Ascending aorta (tissue), 2 donors: Measurements from ENCODE around the gene RABGAP1L. TPM values are rescaled to one million over a fixed set of nuclear protein-coding genes. Genes with fewer than 3 reads are reported as not detected.
"Not testable (repeated sequence)": the region's sequence is repeated elsewhere in the genome, so short reads cannot be mapped to it uniquely, and the experiment has no call there.

Experiments
- DNase-seq, 2 donors: peaks; one replicate each; pipeline ENCODE4 v3.0.0-alpha.2; 2019; ENCODE audit warnings: low spot score in 2 of 2
- H3K27ac ChIP-seq, 2 donors: fragments of 200-600 bp; sonication (generic); one replicate each; pipeline ENCODE4 v1.5.1; 2016 to 2017; ENCODE audit warnings: mild to moderate bottlenecking in 1 of 2
- H3K27me3 ChIP-seq: fragments of 200-600 bp; sonication (generic); one replicate; pipeline ENCODE4 v1.5.1; 2017
- H3K36me3 ChIP-seq, 2 donors: fragments of 200-600 bp; sonication (generic); one replicate each; pipeline ENCODE4 v1.5.1; 2016
- H3K4me1 ChIP-seq, 2 donors: fragments of 200-600 bp; sonication (generic); one replicate each; pipeline ENCODE4 v1.5.1; 2016 to 2017; ENCODE audit warnings: mild to moderate bottlenecking in 1 of 2
- H3K4me3 ChIP-seq, 2 donors: fragments of 200-600 bp; sonication (generic); one replicate each; pipeline ENCODE4 v1.5.1; 2016 to 2017; ENCODE audit warnings: mild to moderate bottlenecking in 1 of 2
- H3K9me3 ChIP-seq, 2 donors: fragments of 200-600 bp; sonication (generic); one replicate each; pipeline ENCODE4 v1.5.1; 2016
- intact Hi-C: fragments of 100-400 bp; cut with DNase I; formaldehyde crosslinking; loops from one replicate; pipeline ENCODE4 v1.15.1; 2023
- total RNA-seq: library from RNA; depleted of rRNA; stranded (reverse); fragments of >200 nt; gene quantifications from one replicate; pipeline ENCODE4 v1.1.0, GENCODE V29; 2016
- TF ChIP-seq, protein P1 (sequence below), 3 experiments: fragments of 200-600 bp in 2 of 3; fragments of 450-650 bp in 1 of 3; sonication (generic) in 2 of 3; IDR thresholded peaks; one replicate each; pipeline ENCODE4 v1.5.1; 2016 to 2019; ENCODE audit warnings: antibody characterized with exemption in 3 of 3, mild to moderate bottlenecking in 1 of 3, moderate library complexity in 1 of 3

RABGAP1L gene
- total RNA-seq, 1 donor from 2014 or later: 48.4 TPM

GRCh38 chr1:174315239-174315638, 155.9 kb downstream of the RABGAP1L start:
- Histone ChIP-seq H3K36me3 (peaks cover 0 to 5% of the 10 kb centered on the region in 2 donors), H3K4me1 (no peaks in the 10 kb centered on the region), H3K27me3 (no peaks in the 10 kb centered on the region), H3K4me3 (no peak overlapping the region), H3K9me3 (peaks cover 15 to 42% of the 10 kb centered on the region in 2 donors), H3K27ac (no peak overlapping the region)
- TF ChIP-seq, protein P1, sequence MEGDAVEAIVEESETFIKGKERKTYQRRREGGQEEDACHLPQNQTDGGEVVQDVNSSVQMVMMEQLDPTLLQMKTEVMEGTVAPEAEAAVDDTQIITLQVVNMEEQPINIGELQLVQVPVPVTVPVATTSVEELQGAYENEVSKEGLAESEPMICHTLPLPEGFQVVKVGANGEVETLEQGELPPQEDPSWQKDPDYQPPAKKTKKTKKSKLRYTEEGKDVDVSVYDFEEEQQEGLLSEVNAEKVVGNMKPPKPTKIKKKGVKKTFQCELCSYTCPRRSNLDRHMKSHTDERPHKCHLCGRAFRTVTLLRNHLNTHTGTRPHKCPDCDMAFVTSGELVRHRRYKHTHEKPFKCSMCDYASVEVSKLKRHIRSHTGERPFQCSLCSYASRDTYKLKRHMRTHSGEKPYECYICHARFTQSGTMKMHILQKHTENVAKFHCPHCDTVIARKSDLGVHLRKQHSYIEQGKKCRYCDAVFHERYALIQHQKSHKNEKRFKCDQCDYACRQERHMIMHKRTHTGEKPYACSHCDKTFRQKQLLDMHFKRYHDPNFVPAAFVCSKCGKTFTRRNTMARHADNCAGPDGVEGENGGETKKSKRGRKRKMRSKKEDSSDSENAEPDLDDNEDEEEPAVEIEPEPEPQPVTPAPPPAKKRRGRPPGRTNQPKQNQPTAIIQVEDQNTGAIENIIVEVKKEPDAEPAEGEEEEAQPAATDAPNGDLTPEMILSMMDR (IDR thresholded peaks at IDR 0.05): no peak
- no peak for DNase-seq
- intact Hi-C loops: no loop called here

- H3K27ac ChIP-seq, intact Hi-C loops, H3K4me3 ChIP-seq, H3K4me1 ChIP-seq, H3K27me3 ChIP-seq, DNase-seq: not testable (repeated sequence)
- H3K9me3 ChIP-seq: peaks cover 7 to 31% of the 10 kb centered on the region in 2 donors
- peaks cover 5 to 29% of the 10 kb centered on the region in 2 donors for H3K36me3 ChIP-seq
These were observed 161.6 kb downstream of the RABGAP1L start for GRCh38 chr1:174320897-174321296.

DNA sequence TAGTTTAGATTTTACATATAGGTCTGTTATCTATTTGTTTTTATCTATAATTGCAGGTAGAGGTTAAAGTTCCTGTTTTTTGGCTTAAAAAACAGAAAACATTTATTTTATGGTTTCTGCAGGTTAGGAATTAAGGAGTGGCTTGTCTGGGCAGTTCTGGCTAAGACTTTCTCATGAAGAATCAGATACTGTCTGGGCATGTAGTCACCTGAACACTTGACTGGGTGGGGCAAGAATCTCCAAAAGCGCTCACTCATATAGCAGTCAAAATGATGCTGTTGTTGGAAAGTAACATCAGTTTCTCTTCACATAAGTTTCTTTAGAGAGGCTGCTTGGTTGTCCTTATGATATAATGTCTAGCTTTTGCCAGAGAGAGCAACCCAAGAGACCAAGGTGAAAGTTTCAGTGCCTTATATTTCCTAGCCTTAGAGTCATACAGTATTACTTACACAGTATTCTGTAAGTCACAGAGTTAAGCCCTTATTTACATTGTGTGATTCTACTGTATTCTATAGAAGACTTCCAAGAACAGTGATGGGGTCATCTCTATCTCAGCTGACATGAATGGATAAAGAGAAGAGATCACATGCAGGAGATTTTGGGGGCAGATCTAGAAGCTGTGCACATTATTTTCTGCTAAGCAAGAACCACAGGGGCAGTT, 163.0 kb downstream of the RABGAP1L start:
- no peaks in the 10 kb centered on the region for H3K4me1 ChIP-seq
- intact Hi-C loops: no loop called here
- TF ChIP-seq, protein P1 (IDR thresholded peaks at IDR 0.05): no peak
- DNase-seq: no peak
- no peak overlapping the region for H3K4me3 ChIP-seq
- H3K36me3 ChIP-seq: peaks cover 5 to 27% of the 10 kb centered on the region in 2 donors
- no peak overlapping the region for H3K27ac ChIP-seq
- peaks cover 15 to 39% of the 10 kb centered on the region in 2 donors for H3K9me3 ChIP-seq
- no peaks in the 10 kb centered on the region for H3K27me3 ChIP-seq

GRCh38 chr1:174324493-174324892, 165.2 kb downstream of the RABGAP1L start:
- TF ChIP-seq, protein P1 (IDR thresholded peaks at IDR 0.05): no peak
- no peaks in the 10 kb centered on the region for H3K27me3 ChIP-seq
- H3K4me1 ChIP-seq: no peaks in the 10 kb centered on the region
- no peak for DNase-seq
- H3K4me3 ChIP-seq: no peak overlapping the region
- no peak overlapping the region for H3K27ac ChIP-seq
- intact Hi-C loops: no loop called here
- peaks cover 15 to 42% of the 10 kb centered on the region in 2 donors for H3K9me3 ChIP-seq
- H3K36me3 ChIP-seq: peaks cover 5 to 27% of the 10 kb centered on the region in 2 donors

- intact Hi-C loops: no loop called here
- TF ChIP-seq, protein P1 (IDR thresholded peaks at IDR 0.05): no peak
- Histone ChIP-seq H3K36me3 (peaks cover 5 to 27% of the 10 kb centered on the region in 2 donors), H3K27me3 (no peaks in the 10 kb centered on the region), H3K9me3 (peaks cover 15 to 42% of the 10 kb centered on the region in 2 donors), H3K4me3 (no peak overlapping the region), H3K27ac (no peak overlapping the region), H3K4me1 (no peaks in the 10 kb centered on the region)
- DNase-seq: no peak
These were observed 165.6 kb downstream of the RABGAP1L start for GRCh38 chr1:174324939-174325338.

GRCh38 chr1:174326278-174326677, 167.0 kb downstream of the RABGAP1L start:
- TF ChIP-seq, protein P1 (IDR thresholded peaks at IDR 0.05): no peak
- intact Hi-C loops: no loop called here
- no peak for DNase-seq
- peaks cover 15 to 29% of the 10 kb centered on the region in 2 donors for H3K9me3 ChIP-seq
- H3K4me3 ChIP-seq: no peak overlapping the region
- H3K27me3 ChIP-seq: no peaks in the 10 kb centered on the region
- no peaks in the 10 kb centered on the region for H3K4me1 ChIP-seq
- H3K36me3 ChIP-seq: peaks cover 5 to 19% of the 10 kb centered on the region in 2 donors
- H3K27ac ChIP-seq: no peak overlapping the region
